Stimulated activated CD8-positive, alpha-beta memory T cell treated with anti-CD3 and anti-CD28 coated beads, Interleukin-15, amount 100 ng/mL, for 4 hours (primary cell): ENCODE measurements around the gene DKKL1.
A peak's percentile ranks its signal among the peaks of the same experiment; 100 is the strongest.
"Not testable (repeated sequence)": the region's sequence is repeated elsewhere in the genome, so short reads cannot be mapped to it uniquely, and the experiment has no call there.

ENCODE experiments used
- DNase-seq, 2 donors: peaks; one replicate each; pipeline ENCODE4 v3.0.0-alpha.2; 2020; ENCODE audit warnings: low read depth in 2 of 2

Gene DKKL1

GRCh38 chr19:49362048-49362928 lies 1.4 kb upstream of the DKKL1 start, which contains the start of gene TEAD2:
Gene TEAD2, minus strand, starts transcription at chr19:49362416. Its CDS starts 2,341 bp downstream, at chr19:49360075.
- DNase-seq = no peak

GRCh38 chr19:49362929-49363267 lies 779 bp upstream of the DKKL1 start:
- DNase-seq = no peak

- no peak for DNase-seq
Measured at GRCh38 chr19:49364083-49364737, 533 bp downstream of the DKKL1 start.

GRCh38 chr19:49366110-49366509 lies 2.4 kb downstream of the DKKL1 start:
- DNase-seq = no peak

- DNase-seq = no peak
Measured at GRCh38 chr19:49368711-49369358, 5.2 kb downstream of the DKKL1 start.

- DNase-seq = no peak
Measured at GRCh38 chr19:49371184-49371583, 7.5 kb downstream of the DKKL1 start.

GRCh38 chr19:49373174-49373573 lies 9.5 kb downstream of the DKKL1 start:
- not testable (repeated sequence) for DNase-seq

- no peak for DNase-seq
Measured at GRCh38 chr19:49374665-49375434, 11.2 kb downstream of the DKKL1 start.

GRCh38 chr19:49378512-49378911 lies 14.8 kb downstream of the DKKL1 start:
- no peak for DNase-seq

GRCh38 chr19:49380391-49380790 lies 16.7 kb downstream of the DKKL1 start:
- DNase-seq = no peak

GRCh38 chr19:49382639-49383038 lies 19.0 kb downstream of the DKKL1 start:
- no peak for DNase-seq

- DNase-seq = no peak
Measured at GRCh38 chr19:49383599-49383998, 19.9 kb downstream of the DKKL1 start.

GRCh38 chr19:49387936-49388372 lies 24.3 kb downstream of the DKKL1 start, which contains the start of gene KASH5:
Gene KASH5, plus strand, starts transcription at chr19:49388249. Its CDS starts 2,635 bp downstream, at chr19:49390884.
- DNase-seq = peak; percentile 66 to 81

- DNase-seq = no peak
Measured at GRCh38 chr19:49389406-49389805, 25.7 kb downstream of the DKKL1 start.

GRCh38 chr19:49390131-49390928 lies 26.7 kb downstream of the DKKL1 start:
- DNase-seq = no peak

- DNase-seq = no peak
Measured at GRCh38 chr19:49390929-49391359, 27.3 kb downstream of the DKKL1 start.

GRCh38 chr19:49391581-49392399 lies 28.1 kb downstream of the DKKL1 start:
- DNase-seq = peak; percentile 44 to 60

GRCh38 chr19:49393881-49394280 lies 30.2 kb downstream of the DKKL1 start:
- DNase-seq = no peak

GRCh38 chr19:49395581-49396407 lies 32.1 kb downstream of the DKKL1 start:
- no peak for DNase-seq
